Measurements from ENCODE around the gene SYT14. TPM values are rescaled to one million over a fixed set of nuclear protein-coding genes. Genes with fewer than 3 reads are reported as not detected.
"Not testable (repeated sequence)": the region's sequence is repeated elsewhere in the genome, so short reads cannot be mapped to it uniquely, and the experiment has no call there.

Gene SYT14
- total and polyA plus RNA-seq, 8 donors = 0.14 to 1.2 (median 0.54) TPM

DNA sequence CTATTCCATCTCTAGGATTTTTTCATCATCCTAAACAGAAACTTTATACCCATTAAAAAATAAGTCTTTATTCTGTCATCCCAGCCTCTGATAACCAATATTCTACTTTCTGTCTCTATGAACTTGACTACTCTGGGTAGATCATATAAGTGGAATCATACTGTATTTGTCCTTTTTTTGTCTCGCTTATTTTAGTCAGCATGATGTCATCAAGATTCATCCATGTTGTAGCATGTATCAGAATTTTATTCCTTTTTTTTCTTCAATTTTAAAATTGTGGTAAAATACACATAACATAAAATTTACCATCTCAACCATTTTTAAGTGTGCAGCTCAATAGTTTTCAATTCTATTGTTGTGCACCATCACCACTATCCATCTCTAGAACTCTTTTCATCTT is 90.0 kb downstream of the SYT14 start:
- no peaks in the 10 kb centered on the region for H3K36me3 ChIP-seq
- H3K9me3 ChIP-seq = no peaks in the 10 kb centered on the region
- ATAC-seq (no peak), FAIRE-seq (no peak), DNase-seq (no peak)
- H3K27me3 ChIP-seq = no peaks in the 10 kb centered on the region
- H3K4me1 ChIP-seq = no peaks in the 10 kb centered on the region
- no peak overlapping the region for H3K4me3 ChIP-seq
- intact Hi-C loops (cut with DNase I) = no loop called here
- no peak overlapping the region for H3K27ac ChIP-seq
- TF ChIP-seq, protein P1, sequence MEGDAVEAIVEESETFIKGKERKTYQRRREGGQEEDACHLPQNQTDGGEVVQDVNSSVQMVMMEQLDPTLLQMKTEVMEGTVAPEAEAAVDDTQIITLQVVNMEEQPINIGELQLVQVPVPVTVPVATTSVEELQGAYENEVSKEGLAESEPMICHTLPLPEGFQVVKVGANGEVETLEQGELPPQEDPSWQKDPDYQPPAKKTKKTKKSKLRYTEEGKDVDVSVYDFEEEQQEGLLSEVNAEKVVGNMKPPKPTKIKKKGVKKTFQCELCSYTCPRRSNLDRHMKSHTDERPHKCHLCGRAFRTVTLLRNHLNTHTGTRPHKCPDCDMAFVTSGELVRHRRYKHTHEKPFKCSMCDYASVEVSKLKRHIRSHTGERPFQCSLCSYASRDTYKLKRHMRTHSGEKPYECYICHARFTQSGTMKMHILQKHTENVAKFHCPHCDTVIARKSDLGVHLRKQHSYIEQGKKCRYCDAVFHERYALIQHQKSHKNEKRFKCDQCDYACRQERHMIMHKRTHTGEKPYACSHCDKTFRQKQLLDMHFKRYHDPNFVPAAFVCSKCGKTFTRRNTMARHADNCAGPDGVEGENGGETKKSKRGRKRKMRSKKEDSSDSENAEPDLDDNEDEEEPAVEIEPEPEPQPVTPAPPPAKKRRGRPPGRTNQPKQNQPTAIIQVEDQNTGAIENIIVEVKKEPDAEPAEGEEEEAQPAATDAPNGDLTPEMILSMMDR (IDR thresholded peaks at IDR 0.05) = no peak
- WGBS, 2 donors = 74 to 97% methylated on average over 1 of the region's 1 CpG

DNA sequence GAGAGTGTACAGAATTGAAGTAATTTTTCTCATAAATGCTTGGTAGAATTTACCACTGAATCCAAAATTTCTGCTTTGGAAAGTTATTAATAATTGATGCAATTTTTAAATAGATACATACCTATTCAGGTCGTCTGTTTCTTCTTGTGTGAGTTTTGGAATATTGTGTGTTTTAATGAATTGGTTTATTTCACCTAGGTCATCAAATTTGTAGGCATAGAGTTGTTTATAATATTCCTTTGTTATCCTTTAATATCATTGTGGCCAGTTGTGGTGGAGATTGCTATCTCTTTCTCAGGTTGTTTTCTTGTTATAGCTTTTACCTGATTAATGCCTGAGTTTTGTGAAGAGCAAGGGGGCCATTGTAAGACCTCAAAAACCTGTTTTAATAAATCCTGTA is 93.5 kb downstream of the SYT14 start:
- TF ChIP-seq, protein P1 (IDR thresholded peaks at IDR 0.05) = no peak
- Histone ChIP-seq H3K27me3 (no peaks in the 10 kb centered on the region), H3K36me3 (no peaks in the 10 kb centered on the region), H3K4me3 (no peak overlapping the region), H3K27ac (no peak overlapping the region), H3K9me3 (no peaks in the 10 kb centered on the region), H3K4me1 (no peaks in the 10 kb centered on the region)
- intact Hi-C loops (cut with DNase I) = no loop called here
- no peak for ATAC-seq
- no peak for FAIRE-seq
- 34 to 45% methylated on average over 1 of the region's 1 CpG for WGBS, 2 donors
- DNase-seq = no peak

DNA sequence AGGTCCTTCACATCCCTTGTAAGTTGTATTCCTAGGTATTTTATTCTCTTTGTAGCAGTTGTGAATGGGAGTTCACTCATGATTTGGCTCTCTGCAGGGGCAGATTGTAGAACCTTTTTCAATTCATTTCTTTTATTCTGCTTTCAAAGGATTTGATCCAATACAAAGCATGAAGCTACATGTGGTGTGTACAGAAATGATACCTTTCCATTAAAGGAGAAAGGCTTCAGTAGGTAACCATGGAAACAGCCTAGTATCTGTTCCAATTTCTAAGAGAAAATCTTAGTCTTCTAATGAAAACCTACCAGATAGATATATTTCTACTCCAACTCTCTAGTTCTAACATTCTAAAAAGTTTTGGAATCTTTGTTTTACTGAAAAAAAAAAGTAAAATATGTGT is 105.0 kb downstream of the SYT14 start:
- TF ChIP-seq, protein P1 (IDR thresholded peaks at IDR 0.05) = no peak
- FAIRE-seq = no peak
- H3K27me3 ChIP-seq = no peaks in the 10 kb centered on the region
- no peak for ATAC-seq
- no peak overlapping the region for H3K27ac ChIP-seq
- DNase-seq = no peak
- H3K4me1 ChIP-seq = no peaks in the 10 kb centered on the region
- H3K36me3 ChIP-seq = no peaks in the 10 kb centered on the region
- intact Hi-C loops (cut with DNase I) = no loop called here
- no peaks in the 10 kb centered on the region for H3K9me3 ChIP-seq
- H3K4me3 ChIP-seq = no peak overlapping the region

- intact Hi-C loops (cut with DNase I) = no loop called here
- FAIRE-seq (no peak), DNase-seq (no peak), ATAC-seq (no peak)
- H3K27ac ChIP-seq = no peak overlapping the region
- TF ChIP-seq, protein P1 (IDR thresholded peaks at IDR 0.05) = no peak
- H3K9me3 ChIP-seq = no peaks in the 10 kb centered on the region
- H3K4me1 ChIP-seq = no peaks in the 10 kb centered on the region
- no peaks in the 10 kb centered on the region for H3K27me3 ChIP-seq
- no peak overlapping the region for H3K4me3 ChIP-seq
- 54 to 63% methylated on average over 7 of the region's 7 CpGs for WGBS, 2 donors
- no peaks in the 10 kb centered on the region for H3K36me3 ChIP-seq
These were observed 111.6 kb downstream of the SYT14 start for GRCh38 chr1:210049616-210050015.

DNA sequence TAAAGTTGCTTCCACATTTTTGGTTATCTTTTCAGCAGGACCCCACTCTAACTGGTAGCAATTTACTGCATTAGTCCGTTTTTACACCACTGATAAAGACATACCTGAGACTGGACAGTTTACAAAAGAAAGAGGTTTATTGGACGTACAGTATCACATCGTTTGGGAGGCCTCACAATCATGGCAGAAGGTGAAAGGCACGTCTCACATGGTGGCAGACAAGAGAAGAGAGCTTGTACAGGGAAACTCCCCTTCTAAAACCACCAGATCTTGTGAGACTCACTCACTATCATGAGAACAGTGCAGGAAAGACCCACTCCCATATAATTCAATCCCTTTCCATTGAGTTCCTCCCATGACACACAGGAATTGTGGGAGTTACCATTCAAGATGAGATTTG is 112.5 kb downstream of the SYT14 start:
- ATAC-seq; FAIRE-seq; H3K4me3 ChIP-seq; intact Hi-C loops (cut with DNase I); H3K27ac ChIP-seq; DNase-seq; H3K27me3 ChIP-seq; H3K9me3 ChIP-seq; H3K4me1 ChIP-seq; H3K36me3 ChIP-seq: not testable (repeated sequence)
- WGBS, 2 donors = 41 to 52% methylated on average over 4 of the region's 4 CpGs

DNA sequence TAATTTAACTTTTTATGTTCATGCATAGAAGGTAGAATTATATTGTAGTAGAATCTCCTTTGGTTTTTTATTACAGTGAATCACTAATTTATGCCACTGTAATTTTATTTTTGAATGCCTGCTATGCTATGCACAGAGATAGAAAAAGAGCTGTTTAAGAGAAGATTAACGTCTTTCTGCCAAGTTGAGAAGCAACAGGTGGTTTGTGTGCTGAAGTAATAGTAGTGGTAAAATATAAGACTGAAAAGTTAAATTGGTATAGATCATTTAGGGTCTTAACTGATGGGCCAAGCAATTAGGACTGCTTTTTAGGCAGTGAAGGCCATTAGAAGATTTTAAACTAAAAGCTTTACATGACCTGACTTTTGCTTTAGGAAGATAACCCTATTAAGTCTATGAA is 115.1 kb downstream of the SYT14 start:
- Histone ChIP-seq H3K36me3 (no peaks in the 10 kb centered on the region), H3K4me3 (no peak overlapping the region), H3K4me1 (no peaks in the 10 kb centered on the region), H3K27ac (no peak overlapping the region), H3K27me3 (no peaks in the 10 kb centered on the region), H3K9me3 (no peaks in the 10 kb centered on the region)
- 45 to 49% methylated on average over 1 of the region's 1 CpG for WGBS, 2 donors
- no peak for DNase-seq
- ATAC-seq = no peak
- intact Hi-C loops (cut with DNase I) = no loop called here
- no peak for FAIRE-seq
- TF ChIP-seq, protein P1 (IDR thresholded peaks at IDR 0.05) = no peak

All from pancreas (tissue), 10 donors.